ENCODE data around the gene CSE1L.
"Not testable (repeated sequence)": the region's sequence is repeated elsewhere in the genome, so short reads cannot be mapped to it uniquely, and the experiment has no call there.

Gene CSE1L

GRCh38 chr20:49118307-49118706 lies 72.2 kb downstream of the CSE1L start:
- DNase-seq (ENCODE audit: low read depth in 1 of 2, low spot score in 1 of 2), result no peak

DNA sequence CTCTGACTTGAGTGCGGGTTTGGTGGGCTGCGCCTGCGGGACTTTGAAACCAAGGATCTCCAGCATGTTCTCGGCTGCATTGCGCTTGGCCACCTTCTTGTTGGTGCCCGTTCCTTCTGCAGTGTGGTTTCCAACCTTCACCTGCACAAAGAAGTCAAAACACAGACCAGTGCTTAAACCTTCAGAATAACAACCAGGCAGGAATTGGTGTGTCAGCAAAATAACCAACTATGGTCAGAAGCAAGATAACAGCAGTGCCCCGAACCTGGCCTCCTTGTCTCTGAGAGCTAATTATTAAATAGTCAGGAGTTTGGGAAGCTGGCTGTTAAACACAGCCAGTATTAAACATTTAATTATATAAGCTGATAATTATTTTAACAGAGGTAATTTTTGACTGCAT lies 73.9 kb downstream of the CSE1L start:
- DNase-seq (ENCODE audit: low read depth in 1 of 2, low spot score in 1 of 2), result no peak

- DNase-seq (ENCODE audit: low read depth in 1 of 2, low spot score in 1 of 2), result no peak
These were observed 76.8 kb downstream of the CSE1L start for GRCh38 chr20:49122920-49123319.

- no peak for DNase-seq (ENCODE audit: low read depth in 1 of 2, low spot score in 1 of 2)
These were observed 77.9 kb downstream of the CSE1L start for GRCh38 chr20:49123982-49124381.

DNA sequence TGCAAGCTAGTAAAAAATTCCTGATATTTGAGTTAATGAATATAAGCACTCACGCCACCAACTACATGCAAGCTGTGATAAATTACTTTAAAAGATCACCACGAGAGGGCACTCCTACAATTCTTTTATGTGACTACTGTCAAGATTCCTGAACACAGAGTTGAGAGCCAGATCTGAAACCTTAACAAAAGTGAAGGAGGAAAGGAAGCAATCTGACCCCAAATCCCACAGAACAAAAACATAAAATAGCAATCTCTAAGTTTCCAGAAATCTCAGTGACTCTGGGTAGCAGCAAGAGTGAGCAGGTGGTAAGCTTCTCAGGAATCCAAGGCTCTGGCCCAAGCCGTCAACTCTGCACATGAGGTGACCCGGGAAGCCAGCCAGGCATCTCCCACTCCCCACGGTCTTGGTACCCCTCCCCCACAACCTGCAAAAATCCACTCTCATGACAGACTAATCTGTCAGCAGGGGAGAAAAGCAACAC lies 86.9 kb downstream of the CSE1L start:
- DNase-seq (ENCODE audit: low read depth in 1 of 2, low spot score in 1 of 2), result no peak

DNA sequence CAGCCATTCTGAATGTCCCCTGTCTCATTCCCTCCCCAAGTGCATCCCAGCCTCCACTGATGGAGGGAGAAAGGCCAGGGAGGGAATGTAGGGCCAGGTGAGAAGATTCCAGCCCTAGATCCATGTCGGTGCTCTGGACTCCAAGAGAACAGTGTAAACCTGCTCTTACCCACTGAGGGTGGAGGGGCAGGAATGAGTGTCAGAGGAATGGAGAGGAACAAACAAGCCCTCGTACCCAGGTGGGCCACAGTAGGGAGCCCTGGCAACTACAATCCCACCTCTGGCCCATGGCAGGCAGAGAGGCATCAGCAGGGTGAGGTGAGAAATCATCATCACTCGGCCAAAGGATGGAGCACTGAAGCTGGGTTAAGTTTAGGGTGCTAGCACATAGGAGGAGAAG lies 87.5 kb downstream of the CSE1L start:
- no peak for DNase-seq (ENCODE audit: low read depth in 1 of 2, low spot score in 1 of 2)

GRCh38 chr20:49134797-49135196 lies 88.7 kb downstream of the CSE1L start:
- not testable (repeated sequence) for DNase-seq (ENCODE audit: low read depth in 1 of 2, low spot score in 1 of 2)

DNA sequence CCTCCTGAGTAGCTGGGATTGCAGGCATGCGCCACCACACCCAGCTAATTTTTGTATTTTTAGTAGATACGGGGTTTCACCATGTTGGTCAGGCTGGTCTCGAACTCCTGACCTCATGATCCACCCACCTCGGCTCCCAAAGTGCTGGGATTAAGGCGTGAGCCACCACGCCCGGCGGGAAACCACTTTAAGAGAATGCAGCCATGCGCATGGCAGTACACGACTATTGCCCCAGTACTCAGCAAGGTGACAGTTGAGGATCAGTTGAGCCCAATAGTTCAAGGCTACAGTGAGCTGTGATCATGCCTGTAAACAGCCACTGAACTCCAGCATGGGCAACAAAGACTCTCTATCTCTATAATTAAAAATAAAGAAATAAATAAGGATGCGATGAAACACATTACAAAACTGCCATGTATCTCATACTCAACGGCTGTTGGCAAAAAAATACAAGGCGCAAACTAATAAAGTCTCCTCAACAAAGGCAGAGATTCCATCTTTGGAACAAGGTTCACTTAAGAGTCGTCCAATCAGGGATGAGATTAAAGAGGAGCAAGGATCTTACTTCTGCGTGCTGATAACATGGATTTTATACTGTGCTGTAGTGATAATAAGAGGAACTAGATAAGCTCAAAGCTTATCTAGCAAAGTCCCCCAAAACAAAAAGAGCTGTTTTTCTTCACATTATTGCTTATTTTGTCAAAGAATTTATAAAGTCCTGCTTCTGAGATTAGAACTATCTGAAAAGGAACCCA lies 90.9 kb downstream of the CSE1L start:
- DNase-seq (ENCODE audit: low read depth in 1 of 2, low spot score in 1 of 2), result no peak

- DNase-seq (ENCODE audit: low read depth in 1 of 2, low spot score in 1 of 2), result no peak
These were observed 92.3 kb downstream of the CSE1L start for GRCh38 chr20:49138431-49138830.

- no peak for DNase-seq (ENCODE audit: low read depth in 1 of 2, low spot score in 1 of 2)
These were observed 94.3 kb downstream of the CSE1L start for GRCh38 chr20:49140411-49140810.

- DNase-seq (ENCODE audit: low read depth in 1 of 2, low spot score in 1 of 2), result no peak
These were observed 94.7 kb downstream of the CSE1L start for GRCh38 chr20:49140834-49141233.
